ENCODE data around the gene CBFA2T2.

The CBFA2T2 gene

DNA sequence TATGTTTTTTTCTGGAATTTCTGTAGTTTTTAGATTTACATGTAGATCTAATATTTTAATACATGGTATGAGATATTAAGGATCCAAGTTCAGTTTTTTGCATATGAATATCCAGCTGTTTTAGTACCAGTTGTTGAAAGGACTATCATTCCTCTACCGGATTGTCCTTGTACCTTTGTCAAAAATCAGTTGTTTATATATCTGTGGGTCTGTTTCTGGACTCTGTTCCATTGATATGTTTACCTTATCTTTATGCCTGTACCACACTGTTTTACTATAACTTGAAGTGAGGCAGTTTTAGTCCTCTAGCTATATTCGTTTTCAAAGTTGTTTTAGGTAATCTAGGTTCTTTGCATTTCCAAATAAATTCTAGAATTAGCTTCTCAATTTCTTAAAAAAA, 47.7 kb downstream of the CBFA2T2 start:
- TF ChIP-seq, protein P1, sequence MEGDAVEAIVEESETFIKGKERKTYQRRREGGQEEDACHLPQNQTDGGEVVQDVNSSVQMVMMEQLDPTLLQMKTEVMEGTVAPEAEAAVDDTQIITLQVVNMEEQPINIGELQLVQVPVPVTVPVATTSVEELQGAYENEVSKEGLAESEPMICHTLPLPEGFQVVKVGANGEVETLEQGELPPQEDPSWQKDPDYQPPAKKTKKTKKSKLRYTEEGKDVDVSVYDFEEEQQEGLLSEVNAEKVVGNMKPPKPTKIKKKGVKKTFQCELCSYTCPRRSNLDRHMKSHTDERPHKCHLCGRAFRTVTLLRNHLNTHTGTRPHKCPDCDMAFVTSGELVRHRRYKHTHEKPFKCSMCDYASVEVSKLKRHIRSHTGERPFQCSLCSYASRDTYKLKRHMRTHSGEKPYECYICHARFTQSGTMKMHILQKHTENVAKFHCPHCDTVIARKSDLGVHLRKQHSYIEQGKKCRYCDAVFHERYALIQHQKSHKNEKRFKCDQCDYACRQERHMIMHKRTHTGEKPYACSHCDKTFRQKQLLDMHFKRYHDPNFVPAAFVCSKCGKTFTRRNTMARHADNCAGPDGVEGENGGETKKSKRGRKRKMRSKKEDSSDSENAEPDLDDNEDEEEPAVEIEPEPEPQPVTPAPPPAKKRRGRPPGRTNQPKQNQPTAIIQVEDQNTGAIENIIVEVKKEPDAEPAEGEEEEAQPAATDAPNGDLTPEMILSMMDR (IDR thresholded peaks at IDR 0.05): no peak
- no peak for DNase-seq
- no peak overlapping the region for H3K27ac ChIP-seq
- no peaks in the 10 kb centered on the region for H3K27me3 ChIP-seq
- peaks cover 0 to 19% (median 11%) of the 10 kb centered on the region in 4 donors for H3K4me1 ChIP-seq
- no peaks in the 10 kb centered on the region for H3K36me3 ChIP-seq
- no peaks in the 10 kb centered on the region for H3K9me3 ChIP-seq
- intact Hi-C loops (cut with DNase I; ENCODE audit: low total_unique reads): no loop called here
- H3K4me3 ChIP-seq: no peak overlapping the region

DNA sequence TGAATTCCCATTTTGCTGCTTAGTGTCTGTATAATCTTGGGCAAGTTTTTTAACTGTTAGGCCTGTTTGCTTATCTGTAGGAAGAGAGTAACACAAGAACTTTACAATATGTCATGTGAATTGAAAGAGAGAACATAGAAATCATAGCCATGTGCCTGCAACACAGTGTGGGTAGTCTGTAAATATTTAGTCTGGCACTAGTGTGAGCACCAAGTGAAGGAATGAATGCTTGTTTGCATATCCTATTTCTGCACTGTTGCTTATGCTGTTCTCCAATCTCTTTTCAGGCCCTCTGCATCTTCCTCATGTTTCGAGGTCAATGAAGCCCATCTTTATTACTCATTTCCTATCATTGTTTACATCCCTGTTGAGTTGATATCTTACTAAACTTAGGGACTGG, 49.2 kb downstream of the CBFA2T2 start:
- H3K27ac ChIP-seq: no peak overlapping the region
- TF ChIP-seq, protein P1 (IDR thresholded peaks at IDR 0.05): no peak
- no peaks in the 10 kb centered on the region for H3K9me3 ChIP-seq
- no peaks in the 10 kb centered on the region for H3K36me3 ChIP-seq
- DNase-seq: no peak
- no peak overlapping the region for H3K4me3 ChIP-seq
- intact Hi-C loops (cut with DNase I; ENCODE audit: low total_unique reads): no loop called here
- no peaks in the 10 kb centered on the region for H3K27me3 ChIP-seq
- H3K4me1 ChIP-seq: peaks cover 0 to 15% (median 7%) of the 10 kb centered on the region in 4 donors

DNA sequence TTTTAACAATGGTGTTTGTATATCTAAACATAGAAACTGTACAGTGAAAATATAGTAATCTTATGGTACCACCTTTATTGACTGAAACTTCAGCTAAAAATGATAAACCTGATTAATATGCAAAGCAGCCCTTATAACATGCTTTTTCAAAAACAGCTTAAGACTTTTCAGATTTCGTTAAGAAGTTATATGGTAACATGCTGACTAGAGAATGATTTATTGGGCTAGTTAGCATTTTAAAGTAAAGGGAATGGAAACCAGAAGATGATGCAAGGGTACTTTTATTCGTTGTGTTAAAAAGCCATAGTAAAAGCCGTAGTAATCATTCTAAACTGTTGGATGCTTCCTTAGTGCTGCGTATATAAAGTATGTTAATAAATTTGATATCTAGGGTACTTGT, 50.5 kb downstream of the CBFA2T2 start:
- Histone ChIP-seq H3K9me3 (no peaks in the 10 kb centered on the region), H3K27me3 (no peaks in the 10 kb centered on the region), H3K4me1 (peaks cover 0 to 15% (median 7%) of the 10 kb centered on the region in 4 donors), H3K27ac (no peak overlapping the region), H3K4me3 (no peak overlapping the region), H3K36me3 (no peaks in the 10 kb centered on the region)
- intact Hi-C loops (cut with DNase I; ENCODE audit: low total_unique reads): no loop called here
- TF ChIP-seq, protein P1 (IDR thresholded peaks at IDR 0.05): no peak
- DNase-seq: no peak

DNA sequence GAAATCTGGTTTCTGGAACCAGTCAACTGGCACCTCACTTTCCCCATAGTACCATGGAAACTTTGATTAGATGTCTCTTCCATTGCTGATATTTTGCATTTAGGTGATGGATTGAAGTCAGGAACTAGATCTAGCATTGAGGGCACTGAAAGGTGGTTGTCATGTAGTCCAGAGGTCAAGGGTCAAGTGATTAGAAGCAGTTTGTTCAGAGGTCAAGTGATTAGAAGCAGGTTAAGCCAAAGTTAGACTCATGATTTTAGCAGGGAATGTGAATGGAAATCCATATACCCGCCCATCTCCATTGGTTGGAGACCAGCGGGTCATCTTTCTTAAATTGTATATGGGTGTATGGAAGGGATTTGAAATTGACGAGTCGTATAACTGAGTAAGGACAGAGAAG, 51.2 kb downstream of the CBFA2T2 start:
- Histone ChIP-seq H3K4me1 (peaks cover 0 to 15% (median 7%) of the 10 kb centered on the region in 4 donors), H3K4me3 (no peak overlapping the region), H3K9me3 (no peaks in the 10 kb centered on the region), H3K27ac (no peak overlapping the region), H3K36me3 (no peaks in the 10 kb centered on the region), H3K27me3 (no peaks in the 10 kb centered on the region)
- DNase-seq: no peak
- TF ChIP-seq, protein P1 (IDR thresholded peaks at IDR 0.05): no peak
- intact Hi-C loops (cut with DNase I; ENCODE audit: low total_unique reads): no loop called here

DNA sequence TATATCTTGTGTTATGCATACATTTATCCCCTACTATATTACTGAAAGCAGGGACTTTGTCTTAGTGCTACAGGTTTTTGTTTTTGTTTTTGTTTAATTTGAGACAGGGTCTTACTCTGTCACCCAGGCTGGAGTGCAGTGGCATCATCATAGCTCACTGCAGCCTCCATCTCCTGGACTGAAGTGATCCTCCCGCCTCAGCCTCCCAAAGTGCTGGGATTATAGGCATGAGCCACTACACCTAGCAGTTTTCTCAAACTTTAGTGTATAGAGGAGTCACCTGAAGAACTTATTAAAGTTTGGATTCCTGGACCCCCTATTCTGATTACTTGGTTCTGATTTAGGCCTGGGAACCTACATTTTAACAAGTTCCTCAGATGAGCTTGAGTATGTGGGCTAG, 51.9 kb downstream of the CBFA2T2 start:
- intact Hi-C loops (cut with DNase I; ENCODE audit: low total_unique reads): no loop called here
- DNase-seq: no peak
- H3K4me3 ChIP-seq: no peak overlapping the region

More for the DNA sequence above, 51.9 kb downstream of the CBFA2T2 start:
- Histone ChIP-seq H3K4me1 (peaks cover 0 to 15% (median 8%) of the 10 kb centered on the region in 4 donors), H3K36me3 (no peaks in the 10 kb centered on the region), H3K27me3 (no peaks in the 10 kb centered on the region), H3K27ac (no peak overlapping the region), H3K9me3 (no peaks in the 10 kb centered on the region)
- TF ChIP-seq, protein P1 (IDR thresholded peaks at IDR 0.05): no peak

Data from tibial artery (tissue), 4 donors.